ENCODE data around the gene IGF1R.

IGF1R gene

DNA sequence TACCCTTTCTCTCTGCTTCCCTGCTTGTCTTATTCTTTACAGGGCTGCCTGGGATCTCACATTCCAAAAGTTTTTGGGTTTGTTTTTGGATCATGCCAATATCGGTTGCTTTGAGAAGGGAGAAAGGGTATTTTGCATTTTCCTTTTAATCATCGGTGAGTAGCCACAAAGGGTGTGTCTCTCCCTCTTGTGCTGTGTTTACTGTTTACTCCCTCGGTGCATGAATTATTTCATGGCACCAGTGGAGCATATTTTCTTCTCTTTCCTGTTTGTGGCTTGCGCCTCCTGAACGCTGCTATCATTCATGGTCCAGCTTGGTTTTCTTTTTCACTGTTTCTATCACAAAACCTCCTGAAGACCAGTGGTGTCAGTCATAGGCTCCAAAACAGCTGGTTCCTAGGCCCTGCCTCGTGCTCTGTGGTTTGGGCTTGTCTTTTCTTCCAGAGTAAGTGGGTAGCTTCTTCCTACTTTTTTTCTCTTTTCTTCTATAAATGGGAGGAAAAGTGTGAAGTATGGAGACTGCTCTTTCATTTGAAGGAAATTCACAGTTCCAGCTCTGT, 54.9 kb downstream of the IGF1R start:
- no peak for DNase-seq

DNA sequence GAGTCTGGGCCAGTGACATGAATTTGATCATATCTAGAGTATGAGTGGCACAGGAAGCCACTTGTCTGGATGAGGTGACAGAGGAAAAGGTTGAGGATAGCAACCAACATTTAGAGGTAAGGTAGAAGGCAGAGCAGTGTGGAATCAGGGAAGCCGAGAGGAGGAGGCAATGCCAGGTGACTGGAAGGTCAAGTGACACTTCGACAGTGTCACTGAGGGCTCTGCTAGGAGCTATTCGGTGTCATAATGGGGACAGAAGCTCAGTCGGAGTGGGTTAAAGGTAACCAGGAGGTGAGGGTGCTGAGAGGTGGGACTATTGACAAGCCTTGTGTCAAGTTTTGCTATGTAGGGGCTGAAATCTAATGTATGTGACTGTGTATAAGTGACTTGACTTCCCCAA, 56.7 kb downstream of the IGF1R start:
- no peak for DNase-seq

DNA sequence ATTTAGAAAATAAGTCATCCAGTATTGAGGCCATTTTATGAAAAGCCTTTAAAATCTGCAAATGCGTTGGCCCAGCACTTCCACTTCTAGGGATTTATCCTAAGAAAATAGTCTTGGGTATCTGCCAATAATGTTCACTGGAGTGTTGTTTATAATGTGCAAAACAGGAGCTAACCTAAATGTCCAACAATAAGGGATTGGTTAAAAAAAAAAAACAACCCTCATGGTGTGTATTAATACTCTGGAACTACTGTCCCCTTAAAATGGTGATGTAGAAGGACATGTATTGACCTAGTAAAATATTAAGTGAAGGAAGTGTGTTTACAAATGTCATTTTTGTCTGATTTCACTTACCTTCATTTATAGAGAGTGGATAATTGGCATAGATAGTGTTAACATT, 58.0 kb downstream of the IGF1R start:
- no peak for DNase-seq

DNA sequence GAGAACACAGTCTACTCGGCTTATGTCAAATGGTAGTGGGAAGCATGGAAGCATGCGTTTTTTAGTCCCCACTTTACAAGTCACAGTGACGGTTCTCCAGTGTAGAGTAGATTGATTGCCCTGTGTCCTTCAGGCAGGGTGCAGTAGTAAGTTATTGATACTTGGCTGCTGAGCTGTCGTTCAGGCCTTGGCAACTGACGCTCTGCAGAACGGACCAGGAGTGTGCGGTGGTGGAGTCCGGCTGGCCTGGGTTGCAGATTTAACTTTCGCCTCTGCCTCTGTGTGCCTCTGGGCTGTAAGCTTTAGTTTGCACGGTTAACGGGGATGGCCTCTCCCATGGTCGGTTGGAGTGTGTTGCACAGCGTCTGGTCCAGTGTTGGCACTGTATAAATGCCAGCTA, 58.6 kb downstream of the IGF1R start:
- no peak for DNase-seq

DNA sequence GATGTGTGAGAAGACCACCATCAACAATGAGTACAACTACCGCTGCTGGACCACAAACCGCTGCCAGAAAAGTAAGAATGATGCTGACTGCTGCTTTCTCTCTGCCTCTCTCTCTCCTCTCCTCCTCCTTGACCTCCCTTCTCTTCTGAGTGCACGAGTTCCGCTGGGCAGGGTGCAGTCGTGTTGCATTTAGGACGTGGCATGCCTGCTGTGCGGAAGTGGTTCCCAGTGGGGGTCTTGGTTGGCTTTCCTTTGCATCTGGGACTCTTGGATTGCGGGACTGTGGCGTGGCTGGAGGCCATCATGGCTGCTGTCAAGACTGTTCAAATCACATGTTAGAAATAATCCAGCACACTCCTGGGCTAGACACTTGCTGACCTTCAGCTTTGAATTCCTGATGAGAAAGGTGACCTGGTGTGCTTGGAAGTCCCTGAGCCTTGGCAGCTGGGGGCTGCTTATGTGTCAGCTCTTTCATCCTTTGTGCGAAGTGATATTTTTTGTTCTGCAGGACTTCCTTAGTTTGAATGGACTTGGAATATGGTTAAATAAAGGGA, 59.8 kb downstream of the IGF1R start:
- no peak for DNase-seq

DNA sequence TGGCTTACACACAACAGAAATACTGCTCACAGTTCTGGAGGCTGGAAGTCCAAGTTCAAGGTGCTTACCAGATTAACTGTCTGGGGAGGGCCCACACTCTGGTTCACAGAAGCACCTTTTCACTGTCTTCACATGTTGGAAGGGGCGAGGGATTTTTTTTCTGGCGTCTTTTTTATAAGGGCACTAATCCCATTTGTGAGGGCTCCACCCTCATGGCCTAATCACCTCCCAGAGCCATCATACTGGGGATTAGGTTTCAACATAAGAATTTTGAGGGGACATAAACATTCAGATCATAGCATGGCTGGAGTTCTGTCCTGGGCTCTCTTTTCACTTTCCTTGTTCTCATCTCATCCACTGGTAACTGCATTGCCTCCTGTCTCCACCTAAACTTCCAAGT, 63.5 kb downstream of the IGF1R start:
- no peak for DNase-seq

DNA sequence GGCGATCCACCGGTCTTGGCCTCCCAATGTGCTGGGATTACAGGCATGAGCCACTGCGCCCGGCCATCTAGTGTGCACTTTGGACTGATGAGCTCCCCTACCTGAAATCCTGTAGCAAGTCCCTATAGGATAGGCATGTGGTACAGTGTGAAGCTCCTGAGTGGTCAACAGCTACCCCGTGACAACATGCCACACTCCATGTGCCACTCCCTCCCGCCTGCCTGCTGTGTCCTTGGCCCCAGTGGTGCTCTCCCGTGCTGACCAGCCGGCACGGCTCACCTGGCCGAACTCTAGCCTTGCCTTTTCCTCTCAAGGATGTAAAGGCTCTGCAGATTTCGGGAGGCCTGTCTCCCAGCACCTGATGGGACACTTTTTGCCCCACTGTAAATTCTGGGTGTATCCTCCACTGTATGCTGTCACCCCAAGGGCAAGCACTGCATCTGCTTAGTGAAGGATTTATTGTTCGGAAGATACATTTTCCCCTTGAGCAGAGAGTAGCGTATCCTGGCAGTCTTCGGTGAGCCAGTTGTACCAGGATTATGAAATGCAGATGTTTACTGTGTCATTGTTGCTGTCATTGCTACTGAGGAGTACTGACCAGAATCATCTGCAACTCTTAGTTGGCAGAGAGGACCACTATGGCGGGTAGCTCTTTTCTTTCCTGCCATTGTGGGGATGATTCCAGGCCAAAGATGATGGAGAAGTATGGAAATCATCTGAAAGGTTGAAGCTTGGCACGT, 64.7 kb downstream of the IGF1R start:
- no peak for DNase-seq

DNA sequence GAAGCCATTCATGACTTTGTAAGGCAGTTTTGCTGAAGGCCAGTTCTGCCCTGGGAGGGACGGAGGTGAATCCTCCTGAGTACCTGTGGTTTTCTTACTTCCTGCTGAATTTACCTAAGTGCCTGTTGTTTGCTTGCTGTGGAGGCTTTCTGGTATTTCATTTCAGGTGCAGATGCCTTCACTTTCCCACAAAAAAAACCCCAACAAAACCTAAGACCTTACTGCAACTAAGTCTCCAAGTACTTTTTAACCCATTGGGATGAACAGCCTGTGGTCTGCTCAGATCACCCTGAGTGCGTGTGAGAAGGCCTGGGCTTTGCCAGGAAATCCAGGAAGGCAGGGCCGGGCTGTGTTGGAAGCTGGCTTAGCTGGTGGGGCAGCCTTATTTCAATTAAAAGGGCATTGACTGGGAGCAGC, 65.3 kb downstream of the IGF1R start:
- peak in 1 of 56 donors; percentile 14 for DNase-seq

DNA sequence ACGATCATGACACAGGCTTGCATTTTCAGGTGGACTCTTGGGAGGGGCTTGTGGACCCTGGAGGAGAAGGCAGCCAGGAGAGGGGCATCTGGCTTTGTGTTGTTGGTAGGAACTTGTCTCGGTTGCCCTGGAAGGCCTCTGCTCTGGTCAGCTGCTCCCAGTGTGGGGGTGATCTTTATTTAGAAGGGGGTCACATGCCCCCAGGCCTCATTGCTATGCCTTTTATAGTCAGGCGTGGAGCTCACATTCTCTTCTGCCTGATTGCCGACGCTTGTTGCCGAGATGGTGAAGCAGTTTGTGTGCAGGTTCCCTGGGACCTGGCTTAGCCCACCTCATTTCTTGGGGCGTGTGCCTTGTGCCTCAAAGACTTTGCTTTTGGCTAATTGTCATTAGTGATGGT, 66.6 kb downstream of the IGF1R start:
- DNase-seq, result no peak

DNA sequence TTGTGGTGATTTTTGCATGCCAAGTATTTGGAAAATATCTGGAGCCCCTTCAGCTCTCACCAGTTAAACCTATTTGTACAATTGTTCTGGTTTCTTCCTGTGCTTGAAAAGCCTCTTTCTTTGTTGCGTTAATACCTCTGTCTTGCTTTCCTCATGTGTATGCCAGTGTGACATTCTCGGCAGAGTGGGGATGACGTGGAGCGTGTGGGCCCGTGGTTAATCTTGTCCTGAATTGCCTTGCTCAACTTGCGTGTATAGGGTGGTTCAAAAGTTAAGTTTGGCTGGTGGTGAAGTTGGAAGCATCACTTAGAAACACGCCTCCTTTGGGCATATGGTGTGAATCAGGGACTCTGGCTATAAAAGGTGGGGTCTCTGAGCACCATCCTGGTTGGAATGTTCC, 67.1 kb downstream of the IGF1R start:
- DNase-seq, result peak in 7 of 56 donors; percentile 1 to 31 (median 19)

DNA sequence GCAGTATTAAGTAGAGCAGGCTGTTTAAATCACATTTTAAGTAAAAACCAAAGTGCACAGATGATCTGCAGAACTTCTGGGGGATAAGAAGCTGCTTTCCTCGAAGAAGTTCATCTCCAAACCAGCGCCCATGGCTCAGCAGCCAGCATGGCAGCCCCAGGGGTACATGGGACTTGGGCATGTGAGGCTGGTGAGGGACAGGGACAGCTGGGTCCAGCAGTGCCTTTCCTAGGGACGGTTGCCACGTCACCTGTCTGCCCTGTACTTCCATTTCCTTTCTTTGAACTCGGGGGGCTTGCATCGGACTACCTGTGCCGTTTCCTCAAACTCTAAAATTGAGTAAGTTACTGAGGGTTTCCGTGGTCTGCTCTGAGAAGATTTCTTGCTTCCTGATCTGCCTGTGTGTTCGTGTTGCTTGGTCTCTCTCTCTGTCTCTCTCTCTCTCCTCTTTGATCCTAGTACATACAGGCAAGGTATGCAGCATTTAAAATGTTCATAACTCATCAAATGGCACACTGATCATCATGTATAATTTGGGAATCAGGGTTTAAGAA, 67.6 kb downstream of the IGF1R start:
- DNase-seq, result no peak

DNA sequence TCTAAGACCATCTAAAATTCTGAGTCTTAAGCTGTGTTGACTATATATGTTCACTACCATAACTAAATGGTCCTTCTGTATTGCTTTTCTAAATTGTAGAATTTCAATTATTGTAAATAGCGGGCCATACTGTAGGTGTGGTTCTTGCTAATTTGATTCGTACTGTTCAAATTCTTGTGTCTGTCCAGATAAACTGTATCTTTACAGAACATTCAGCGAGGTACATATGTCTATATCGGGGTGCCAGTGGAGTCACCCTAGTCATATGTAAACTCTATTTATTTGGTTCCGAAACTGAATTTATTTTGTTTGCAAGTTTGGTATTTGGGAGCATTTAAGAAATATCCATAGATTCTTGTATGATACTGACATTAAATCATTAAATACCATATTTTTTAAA, 69.0 kb downstream of the IGF1R start:
- no peak for DNase-seq

DNA sequence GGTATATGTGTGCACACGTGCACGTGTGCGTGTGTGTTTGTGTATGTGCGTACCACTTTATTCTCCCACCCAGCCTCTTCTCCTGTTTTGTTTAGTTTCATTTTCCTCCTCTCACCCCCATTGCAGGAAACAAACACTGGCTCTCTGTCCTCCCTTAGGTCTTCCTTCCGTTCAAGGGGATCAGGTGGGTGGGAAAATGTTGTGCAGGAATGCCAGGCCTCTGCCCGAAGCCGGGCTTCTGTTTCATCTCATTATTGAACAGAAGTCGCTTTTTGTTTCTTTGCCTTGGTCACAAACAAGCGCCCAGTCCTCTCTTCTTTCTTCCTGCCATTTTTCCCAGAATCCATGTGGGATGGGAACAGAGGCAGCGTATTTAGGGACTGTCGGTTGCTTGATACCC, 69.6 kb downstream of the IGF1R start:
- DNase-seq, result no peak

DNA sequence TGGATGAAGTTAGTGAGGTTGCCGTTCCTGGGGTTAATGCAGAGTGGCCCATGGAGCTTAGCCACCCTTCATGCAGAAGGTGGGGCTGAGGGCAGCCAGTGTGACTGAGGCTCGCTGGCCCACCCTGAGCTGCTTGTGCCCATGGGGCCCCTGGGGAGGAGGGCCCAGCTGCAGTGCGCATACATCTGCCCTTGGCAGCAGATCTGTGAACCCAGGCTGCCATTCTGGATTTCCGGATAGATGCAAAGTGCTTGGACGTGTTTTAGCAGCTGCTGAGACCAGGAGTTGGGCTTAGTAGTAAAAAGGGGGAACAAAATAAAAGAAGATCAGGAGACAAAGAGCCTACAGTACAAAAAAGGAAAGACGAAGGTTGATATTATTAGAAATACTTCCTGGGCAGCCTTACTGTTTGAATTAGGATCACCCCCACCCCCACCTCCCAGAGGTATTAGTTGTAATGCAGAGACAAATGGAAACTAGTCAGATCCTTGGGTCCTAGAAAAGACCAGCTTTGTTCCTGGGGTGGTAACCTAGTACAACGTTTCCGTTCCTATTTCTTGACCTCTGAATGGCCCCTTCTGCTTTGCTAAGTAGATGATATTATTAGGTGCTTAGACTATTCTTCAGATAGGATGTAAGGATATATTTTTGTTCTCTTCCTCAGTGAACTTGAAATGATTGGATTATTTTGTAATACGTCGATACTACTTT, 70.2 kb downstream of the IGF1R start:
- peak in 1 of 56 donors; percentile 5 for DNase-seq

DNA sequence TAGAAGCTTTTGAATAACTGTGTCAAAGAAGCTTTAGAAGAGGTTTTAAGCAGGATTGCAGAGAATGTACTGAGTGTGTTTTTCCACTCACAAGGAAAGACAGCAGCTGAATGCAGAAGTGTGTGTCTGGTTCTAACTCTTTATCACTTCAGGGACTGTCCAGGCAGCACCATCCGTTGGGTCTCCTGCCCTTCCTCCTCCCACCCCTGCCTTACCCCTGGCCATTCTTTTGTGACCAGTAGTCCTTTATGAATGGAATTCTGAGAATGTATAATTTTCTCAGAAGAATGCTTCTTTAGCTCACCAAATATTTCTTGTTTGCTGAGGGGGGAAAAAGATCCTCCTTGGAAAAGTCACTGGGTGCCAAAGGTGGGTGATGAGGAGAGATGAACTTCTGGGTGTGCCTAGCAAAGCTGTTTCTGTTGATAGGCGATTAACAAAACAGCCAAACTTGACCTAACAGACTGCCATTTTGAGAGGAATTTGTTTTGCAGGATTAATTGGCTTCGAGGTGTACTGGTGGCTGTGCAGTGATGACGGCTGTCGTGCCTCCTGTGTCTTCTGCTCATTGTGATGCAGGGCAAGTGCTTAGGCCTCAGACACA, 70.9 kb downstream of the IGF1R start:
- no peak for DNase-seq

DNA sequence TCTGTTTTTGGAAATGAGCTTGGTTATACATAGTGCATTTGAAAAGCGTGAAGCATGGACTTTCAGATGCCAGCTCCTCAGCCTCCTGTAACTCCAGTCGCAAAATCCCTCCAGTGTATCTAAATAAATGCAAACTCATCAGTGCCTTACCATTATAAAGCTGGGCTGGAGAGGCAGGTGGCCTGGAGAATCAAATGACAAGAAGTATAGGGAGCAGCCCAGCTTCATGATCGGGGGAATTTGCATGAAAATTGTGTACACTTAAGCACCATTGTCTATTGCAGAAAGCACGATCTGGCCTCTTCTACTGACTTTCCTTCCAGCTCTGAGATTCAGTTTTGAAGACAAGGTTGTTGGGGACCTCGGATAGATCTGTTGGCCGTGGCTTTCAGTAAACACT, 71.7 kb downstream of the IGF1R start:
- DNase-seq, result no peak

DNA sequence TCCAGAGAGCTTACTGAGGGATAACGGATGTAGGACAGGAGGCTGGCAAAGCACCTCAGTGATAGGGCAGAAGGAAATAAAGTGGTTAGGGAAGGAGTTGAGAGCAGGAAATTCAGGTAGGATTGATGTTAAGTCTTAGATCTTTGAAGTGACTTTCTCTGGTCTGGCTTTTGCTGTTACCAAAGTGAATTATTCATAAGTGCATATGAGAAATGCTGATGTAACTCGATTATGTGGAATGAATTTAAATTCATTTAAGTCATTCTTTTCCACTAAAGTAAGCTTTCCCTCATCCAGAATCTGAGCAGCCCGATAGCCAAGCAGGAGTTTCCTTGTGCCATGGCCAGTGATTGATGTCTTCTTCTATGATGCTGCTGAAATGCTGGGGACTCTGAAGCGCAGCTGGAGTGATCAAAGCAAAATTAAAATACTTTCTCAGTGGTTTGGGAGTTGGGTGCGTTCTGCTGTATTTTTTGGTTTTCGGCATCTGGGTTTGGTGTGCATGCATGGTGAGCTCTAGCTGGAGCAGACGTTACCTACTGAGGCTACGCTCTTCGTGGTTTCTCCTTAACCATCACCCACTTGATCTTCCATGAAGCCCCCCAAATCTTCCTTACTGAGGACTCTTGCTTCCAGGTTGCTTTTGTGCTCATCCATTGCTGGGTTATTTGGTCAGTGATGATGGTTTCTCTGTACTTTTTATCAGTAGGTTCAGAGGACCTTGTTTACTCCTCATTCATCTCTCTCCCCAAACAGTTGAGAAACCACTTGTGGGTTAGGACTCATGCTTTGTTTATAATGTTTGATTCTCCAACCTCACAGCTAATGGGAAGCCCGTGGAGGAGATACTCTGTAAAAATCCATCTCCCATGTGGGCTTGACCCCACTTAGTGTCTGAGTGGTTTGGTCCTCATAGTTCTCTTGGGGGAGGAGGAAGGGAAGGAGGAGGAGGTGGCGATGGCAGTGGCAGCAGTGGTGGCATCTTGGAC, 72.5 kb downstream of the IGF1R start:
- no peak for DNase-seq

DNA sequence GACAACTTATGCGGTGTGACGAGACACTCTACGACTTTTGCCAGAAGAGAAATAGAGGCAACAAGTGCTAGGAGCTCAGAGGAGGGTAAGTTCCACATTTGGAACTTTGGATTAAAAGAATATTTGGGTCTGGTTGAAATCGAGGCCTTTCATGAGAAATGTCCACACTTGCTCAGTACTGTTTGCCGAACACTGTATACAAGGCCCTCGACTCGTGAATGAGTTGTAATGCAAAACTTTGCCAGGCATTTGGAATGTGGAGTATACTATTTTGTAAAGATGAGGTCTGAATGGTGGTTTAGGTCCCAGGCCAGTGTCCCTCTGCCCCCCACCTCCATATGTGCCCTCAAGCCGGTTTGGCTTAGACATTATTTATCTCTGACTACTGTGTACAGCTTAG, 73.9 kb downstream of the IGF1R start:
- DNase-seq, result no peak

DNA sequence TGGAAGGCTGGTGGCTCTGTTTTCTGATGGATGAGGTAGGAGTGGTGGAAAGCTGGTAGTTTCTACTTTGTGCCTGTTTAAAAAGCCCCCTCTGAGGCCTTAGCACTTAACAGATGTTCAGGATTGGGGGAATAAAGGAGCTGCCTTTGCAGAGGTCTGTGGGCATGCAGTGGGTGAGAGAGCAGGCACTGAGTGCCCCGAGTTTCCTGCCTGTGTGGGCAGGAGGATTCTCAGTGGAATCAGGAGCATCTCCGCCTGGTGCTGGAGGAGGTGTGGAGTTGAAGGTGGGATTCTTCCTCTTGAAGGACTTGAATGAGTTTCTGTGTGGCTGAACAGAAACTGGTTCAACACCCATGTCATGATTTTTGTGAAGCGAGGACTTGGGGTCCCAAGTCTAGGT, 74.3 kb downstream of the IGF1R start:
- DNase-seq, result no peak

DNA sequence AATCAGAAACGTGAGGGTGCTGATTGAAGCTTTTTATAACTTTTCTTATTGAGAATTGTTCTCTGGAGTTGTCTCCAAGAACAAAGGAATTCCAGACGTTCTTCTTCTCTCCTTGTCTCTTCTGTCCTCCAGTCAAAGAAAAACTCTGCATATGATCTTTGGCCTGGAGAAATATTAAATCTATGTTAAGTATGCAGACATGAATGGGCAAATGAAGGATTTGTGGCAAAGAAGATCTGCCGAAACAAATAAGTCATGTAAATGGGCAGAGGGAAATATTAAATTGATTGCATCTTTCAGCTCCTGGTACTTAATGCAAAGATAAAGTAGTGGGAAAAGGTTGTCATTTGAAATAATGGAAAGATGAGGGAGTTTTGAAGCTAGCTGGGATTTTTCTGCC, 74.9 kb downstream of the IGF1R start:
- DNase-seq, result no peak

DNA sequence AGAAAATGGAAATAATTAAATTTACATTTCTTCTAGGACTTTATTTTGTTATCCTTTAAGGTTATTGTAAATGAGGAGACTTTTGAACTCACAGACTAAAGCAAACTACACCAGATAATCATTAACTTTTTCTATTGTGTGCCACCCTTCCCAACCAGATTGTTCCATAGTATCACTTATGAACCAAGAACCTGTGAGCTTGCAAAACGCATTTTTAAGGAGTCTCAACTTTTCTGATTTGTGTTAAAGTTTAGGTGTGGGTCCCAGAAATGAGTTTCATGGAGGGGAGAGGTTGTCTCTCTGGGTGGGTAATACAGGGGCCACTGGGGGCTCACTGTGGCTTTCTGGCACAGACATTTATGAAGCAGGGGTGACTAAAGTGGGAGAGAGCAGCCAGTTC, 75.7 kb downstream of the IGF1R start:
- no peak for DNase-seq

Measured in nucleus accumbens (tissue), 56 donors.